Lower lobe of right lung (tissue), 2 donors: ENCODE results near the gene DCAF17. TPM values are rescaled to one million over a fixed set of nuclear protein-coding genes. Genes with fewer than 3 reads are reported as not detected.

Experiments used
- ATAC-seq, 2 donors: fragments of 200-7000 bp; cut with Tn5 transposase; one replicate each; pipeline ENCODE4 v1.9.1; 2020 to 2022; ENCODE audit warnings: mild to moderate bottlenecking in 2 of 2, moderate library complexity in 2 of 2
- DNase-seq: peaks from one replicate; pipeline ENCODE4 v3.0.0-alpha.2; 2020
- H3K27ac ChIP-seq: fragments of 200-600 bp; one replicate; pipeline ENCODE4 v1.8.0; 2022
- H3K27me3 ChIP-seq: fragments of 200-600 bp; one replicate; pipeline ENCODE4 v1.8.0; 2022; ENCODE audit warnings: low read depth
- H3K36me3 ChIP-seq: fragments of 200-600 bp; one replicate; pipeline ENCODE4 v1.8.0; 2022; ENCODE audit warnings: mild to moderate bottlenecking
- H3K4me1 ChIP-seq: fragments of 200-600 bp; one replicate; pipeline ENCODE4 v1.8.0; 2022
- H3K4me3 ChIP-seq: fragments of 200-600 bp; one replicate; pipeline ENCODE4 v1.8.0; 2022; ENCODE audit warnings: mild to moderate bottlenecking
- H3K9me3 ChIP-seq: fragments of 200-600 bp; one replicate; pipeline ENCODE4 v1.8.0; 2022
- intact Hi-C: fragments of 100-400 bp; cut with DNase I; formaldehyde crosslinking; loops from one replicate; pipeline ENCODE4 v1.11.0; 2022
- total RNA-seq: library from RNA; stranded (reverse); fragmentation: NEBNext Ultra II Directional; extraction: Animal tissue kit (Norgen Biotek cat#: 25700); gene quantifications from one replicate; pipeline ENCODE4 v1.2.1, GENCODE V29; 2021
- TF ChIP-seq, protein P1 (sequence below): fragments of 200-600 bp; IDR thresholded peaks from one replicate; pipeline ENCODE4 v1.8.0; 2022; ENCODE audit warnings: antibody characterized with exemption, mild to moderate bottlenecking
- donor health status: DM: no; HTN: yes; CAD: no; lungs with severe emphysema.

Gene DCAF17
- total RNA-seq, 1 donor from 2014 or later: 15.6 TPM

DNA sequence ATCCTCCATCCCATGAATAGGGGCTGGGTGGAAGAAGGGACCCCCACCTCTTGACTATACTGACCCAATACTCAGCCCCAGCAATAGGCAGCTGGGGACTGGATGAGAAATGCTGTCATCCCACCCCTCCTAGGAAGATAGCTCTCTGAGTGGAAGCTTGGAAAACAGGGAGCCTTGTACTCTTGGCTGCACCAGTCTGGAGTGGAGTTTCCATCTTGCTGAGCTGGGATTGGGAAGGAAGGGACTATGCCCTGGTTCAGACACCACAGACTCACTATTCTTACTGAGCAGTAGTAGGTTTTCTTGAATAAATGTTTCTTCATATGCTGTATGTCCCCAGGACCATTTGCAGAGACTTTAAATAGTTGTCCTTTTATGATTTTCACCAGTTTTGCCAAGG lies 7.4 kb downstream of the DCAF17 start:
- Histone ChIP-seq H3K9me3 (no peaks in the 10 kb centered on the region), H3K4me1 (no peaks in the 10 kb centered on the region), H3K36me3 (peaks cover 69% of the 10 kb centered on the region), H3K4me3 (no peak overlapping the region), H3K27me3 (no peaks in the 10 kb centered on the region), H3K27ac (no peak overlapping the region)
- no peak for ATAC-seq
- DNase-seq: no peak
- TF ChIP-seq, protein P1, sequence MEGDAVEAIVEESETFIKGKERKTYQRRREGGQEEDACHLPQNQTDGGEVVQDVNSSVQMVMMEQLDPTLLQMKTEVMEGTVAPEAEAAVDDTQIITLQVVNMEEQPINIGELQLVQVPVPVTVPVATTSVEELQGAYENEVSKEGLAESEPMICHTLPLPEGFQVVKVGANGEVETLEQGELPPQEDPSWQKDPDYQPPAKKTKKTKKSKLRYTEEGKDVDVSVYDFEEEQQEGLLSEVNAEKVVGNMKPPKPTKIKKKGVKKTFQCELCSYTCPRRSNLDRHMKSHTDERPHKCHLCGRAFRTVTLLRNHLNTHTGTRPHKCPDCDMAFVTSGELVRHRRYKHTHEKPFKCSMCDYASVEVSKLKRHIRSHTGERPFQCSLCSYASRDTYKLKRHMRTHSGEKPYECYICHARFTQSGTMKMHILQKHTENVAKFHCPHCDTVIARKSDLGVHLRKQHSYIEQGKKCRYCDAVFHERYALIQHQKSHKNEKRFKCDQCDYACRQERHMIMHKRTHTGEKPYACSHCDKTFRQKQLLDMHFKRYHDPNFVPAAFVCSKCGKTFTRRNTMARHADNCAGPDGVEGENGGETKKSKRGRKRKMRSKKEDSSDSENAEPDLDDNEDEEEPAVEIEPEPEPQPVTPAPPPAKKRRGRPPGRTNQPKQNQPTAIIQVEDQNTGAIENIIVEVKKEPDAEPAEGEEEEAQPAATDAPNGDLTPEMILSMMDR: no peak
- intact Hi-C loops: no loop called here

DNA sequence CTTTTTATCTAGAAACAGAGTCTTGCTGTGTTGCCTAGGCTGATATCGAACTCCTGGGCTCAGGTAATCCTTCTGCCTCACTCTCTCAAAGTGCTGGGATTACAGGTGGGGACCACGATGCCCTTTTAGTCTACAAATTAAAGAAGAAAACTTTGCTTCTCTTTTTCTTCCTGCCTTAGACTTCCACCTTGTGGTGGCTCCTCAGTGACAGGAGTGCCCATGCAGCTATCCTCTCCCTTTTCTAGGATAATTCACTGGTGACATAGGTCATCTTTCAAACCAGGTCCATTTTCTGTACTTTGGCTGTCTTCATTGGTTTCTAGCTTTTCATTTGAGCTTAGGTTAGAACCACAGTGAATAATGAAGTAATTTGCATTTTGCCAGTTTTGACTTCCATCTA lies 13.6 kb downstream of the DCAF17 start:
- H3K27me3 ChIP-seq: no peaks in the 10 kb centered on the region
- no peak overlapping the region for H3K27ac ChIP-seq
- DNase-seq: no peak
- H3K4me3 ChIP-seq: no peak overlapping the region
- H3K9me3 ChIP-seq: no peaks in the 10 kb centered on the region
- TF ChIP-seq, protein P1: no peak
- peaks cover 89% of the 10 kb centered on the region for H3K36me3 ChIP-seq
- no peaks in the 10 kb centered on the region for H3K4me1 ChIP-seq
- intact Hi-C loops: no loop called here
- ATAC-seq: no peak

DNA sequence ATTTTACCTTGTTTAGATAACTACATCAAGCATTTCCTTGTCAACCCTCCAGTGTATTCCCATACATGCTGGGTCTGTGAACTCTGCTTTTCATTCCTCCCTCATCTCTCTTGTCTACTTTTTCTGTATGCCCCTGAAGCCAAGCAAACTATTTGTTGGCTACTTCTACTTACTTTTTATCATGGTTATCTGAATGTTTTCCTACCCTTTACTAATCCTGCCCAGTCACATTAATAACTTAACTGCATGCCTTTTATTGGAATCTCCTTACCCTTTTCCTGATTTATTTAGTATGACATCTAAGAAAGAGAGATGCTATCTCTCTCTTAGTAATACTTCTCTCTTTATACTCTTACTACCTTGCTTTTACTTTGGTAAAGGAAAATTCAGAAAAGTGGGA lies 17.0 kb downstream of the DCAF17 start:
- H3K9me3 ChIP-seq: no peaks in the 10 kb centered on the region
- no peaks in the 10 kb centered on the region for H3K4me1 ChIP-seq
- no peak for ATAC-seq
- no peak for DNase-seq
- peaks cover 76% of the 10 kb centered on the region for H3K36me3 ChIP-seq
- H3K27me3 ChIP-seq: no peaks in the 10 kb centered on the region
- TF ChIP-seq, protein P1: no peak
- intact Hi-C loops: no loop called here
- no peak overlapping the region for H3K27ac ChIP-seq
- H3K4me3 ChIP-seq: no peak overlapping the region

DNA sequence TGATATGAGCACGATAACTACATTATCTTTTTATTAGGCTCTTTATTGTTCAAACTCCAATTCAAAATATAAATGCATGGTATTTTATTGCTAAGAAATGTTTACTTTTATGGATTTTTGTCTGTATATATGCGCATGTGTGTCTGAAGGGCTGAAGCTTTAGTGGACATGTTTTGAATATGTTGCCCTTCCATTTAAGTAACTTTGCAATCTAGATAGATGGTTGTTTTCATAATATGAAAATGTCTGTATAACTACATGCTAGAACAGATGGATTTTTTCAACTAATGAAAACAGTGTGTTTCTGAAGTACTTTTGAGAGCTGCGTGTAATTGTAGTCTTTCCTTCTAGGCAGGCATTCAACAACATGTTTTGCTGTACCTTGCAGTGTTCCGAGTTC lies 18.7 kb downstream of the DCAF17 start:
- ATAC-seq (no peak), DNase-seq (no peak)
- H3K4me3 ChIP-seq: no peak overlapping the region
- TF ChIP-seq, protein P1: no peak
- H3K27ac ChIP-seq: no peak overlapping the region
- intact Hi-C loops: no loop called here
- H3K9me3 ChIP-seq: no peaks in the 10 kb centered on the region
- no peaks in the 10 kb centered on the region for H3K27me3 ChIP-seq
- H3K4me1 ChIP-seq: no peaks in the 10 kb centered on the region
- H3K36me3 ChIP-seq: peaks cover 72% of the 10 kb centered on the region

DNA sequence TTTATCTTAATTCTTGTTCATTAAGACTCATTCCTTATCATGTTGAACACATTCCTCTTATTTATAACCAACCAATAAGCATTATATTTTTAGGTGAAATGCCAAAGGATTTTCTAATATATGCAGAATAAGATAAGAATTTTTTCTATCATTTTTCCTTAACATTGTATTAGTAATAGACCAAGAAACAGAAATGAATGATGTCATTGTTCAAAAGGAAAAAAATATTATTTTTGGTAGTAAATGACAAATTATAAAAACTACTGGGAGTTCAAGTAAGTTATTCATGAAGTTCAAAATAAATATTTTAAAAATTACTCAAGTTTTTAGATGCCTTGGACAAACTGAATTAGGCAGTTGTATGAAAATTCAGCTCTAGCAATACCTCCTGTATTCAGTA lies 25.5 kb downstream of the DCAF17 start:
- H3K27me3 ChIP-seq: no peaks in the 10 kb centered on the region
- no peaks in the 10 kb centered on the region for H3K4me1 ChIP-seq
- TF ChIP-seq, protein P1: no peak
- intact Hi-C loops: no loop called here
- H3K36me3 ChIP-seq: peaks cover 36% of the 10 kb centered on the region
- ATAC-seq: no peak
- DNase-seq: no peak
- H3K27ac ChIP-seq: no peak overlapping the region
- no peak overlapping the region for H3K4me3 ChIP-seq
- no peaks in the 10 kb centered on the region for H3K9me3 ChIP-seq

DNA sequence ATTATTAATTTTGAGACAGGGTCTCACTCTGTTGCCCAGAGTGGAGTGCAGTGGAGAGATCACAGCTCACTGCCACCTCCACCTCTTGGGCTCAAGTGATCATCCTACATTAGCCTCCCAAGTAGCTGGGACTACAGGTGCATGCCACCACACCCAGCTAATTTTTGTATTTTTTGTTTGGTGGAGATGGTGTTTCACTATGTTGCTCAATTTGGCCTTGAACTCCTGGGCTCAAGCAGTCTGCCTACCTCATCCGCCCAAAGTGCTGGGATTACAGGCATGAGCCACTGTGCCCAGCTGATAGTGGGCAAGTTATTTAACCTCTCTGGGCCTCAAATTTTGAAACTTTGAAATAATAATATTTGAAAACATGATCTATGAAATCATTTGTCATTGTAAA lies 26.5 kb downstream of the DCAF17 start:
- intact Hi-C loops: no loop called here
- TF ChIP-seq, protein P1: no peak

More for the DNA sequence above, 26.5 kb downstream of the DCAF17 start:
- H3K27me3 ChIP-seq: no peaks in the 10 kb centered on the region
- H3K4me3 ChIP-seq: no peak overlapping the region
- no peaks in the 10 kb centered on the region for H3K9me3 ChIP-seq
- no peaks in the 10 kb centered on the region for H3K4me1 ChIP-seq
- no peak for DNase-seq
- no peak for ATAC-seq
- peaks cover 36% of the 10 kb centered on the region for H3K36me3 ChIP-seq
- no peak overlapping the region for H3K27ac ChIP-seq
